KBM-7 (cell line): ENCODE data around the gene STAT4.
A peak's percentile ranks its signal among the peaks of the same experiment; 100 is the strongest.

ENCODE experiments used
- DNase-seq: peaks from one replicate; pipeline ENCODE4 v3.0.0-alpha.2; 2015
- in situ Hi-C: fragments of 300-500 bp; cut with MboI; formaldehyde crosslinking; loops from 2 replicates; pipeline ENCODE4 v1.14.3; 2020; ENCODE audit warnings: low sequenced_read_pairs, low pct_unique_long_range_greater_than_20kb, mixed read lengths

The STAT4 gene, protein sequence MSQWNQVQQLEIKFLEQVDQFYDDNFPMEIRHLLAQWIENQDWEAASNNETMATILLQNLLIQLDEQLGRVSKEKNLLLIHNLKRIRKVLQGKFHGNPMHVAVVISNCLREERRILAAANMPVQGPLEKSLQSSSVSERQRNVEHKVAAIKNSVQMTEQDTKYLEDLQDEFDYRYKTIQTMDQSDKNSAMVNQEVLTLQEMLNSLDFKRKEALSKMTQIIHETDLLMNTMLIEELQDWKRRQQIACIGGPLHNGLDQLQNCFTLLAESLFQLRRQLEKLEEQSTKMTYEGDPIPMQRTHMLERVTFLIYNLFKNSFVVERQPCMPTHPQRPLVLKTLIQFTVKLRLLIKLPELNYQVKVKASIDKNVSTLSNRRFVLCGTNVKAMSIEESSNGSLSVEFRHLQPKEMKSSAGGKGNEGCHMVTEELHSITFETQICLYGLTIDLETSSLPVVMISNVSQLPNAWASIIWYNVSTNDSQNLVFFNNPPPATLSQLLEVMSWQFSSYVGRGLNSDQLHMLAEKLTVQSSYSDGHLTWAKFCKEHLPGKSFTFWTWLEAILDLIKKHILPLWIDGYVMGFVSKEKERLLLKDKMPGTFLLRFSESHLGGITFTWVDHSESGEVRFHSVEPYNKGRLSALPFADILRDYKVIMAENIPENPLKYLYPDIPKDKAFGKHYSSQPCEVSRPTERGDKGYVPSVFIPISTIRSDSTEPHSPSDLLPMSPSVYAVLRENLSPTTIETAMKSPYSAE

DNA sequence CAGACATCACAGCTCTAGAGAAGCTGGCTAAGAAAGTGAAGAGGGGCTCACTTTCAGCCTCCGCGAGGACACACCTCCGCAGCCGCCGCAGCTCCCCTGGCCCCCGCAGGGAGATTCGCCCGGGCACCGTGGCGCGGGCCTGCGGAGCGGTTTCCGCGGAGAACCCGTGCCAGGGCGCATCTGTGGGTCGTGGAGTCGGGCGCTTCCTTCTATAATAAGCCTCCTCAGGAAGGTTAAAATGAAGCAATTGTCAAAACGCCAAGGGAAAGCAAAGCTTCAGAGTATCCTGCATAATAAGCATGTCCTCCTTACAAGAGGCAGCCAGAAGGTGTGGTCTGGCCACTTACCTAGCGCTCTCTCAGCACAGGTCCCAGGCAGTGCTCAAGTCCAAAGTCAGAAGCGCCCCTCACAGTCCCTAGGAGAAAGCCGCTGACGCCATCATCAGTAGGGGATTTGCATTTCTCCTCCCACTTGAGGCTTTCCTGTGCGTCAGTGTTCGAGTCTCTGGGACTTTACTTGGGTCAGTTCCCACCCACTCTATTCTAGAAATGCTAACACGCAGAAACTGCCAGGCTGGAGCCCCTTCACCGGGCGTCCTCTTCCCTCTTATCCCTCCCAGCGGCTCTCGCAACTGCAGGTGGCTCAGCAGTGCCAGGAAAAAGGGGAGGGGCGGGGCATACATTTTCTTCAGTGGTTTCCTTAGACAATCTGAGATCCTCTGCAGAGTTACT, at the start of gene STAT4:
STAT4 (minus strand) TSS at position 395 of the 731 bp plus-strand sequence. CDS start 2,791 bp downstream, outside the sequence.
- peak; percentile 86 for DNase-seq
- in situ Hi-C loops: loop anchor here (10.0 kb wide), 1 partner anchor 96 kb away; no protein-coding TSS in a partner anchor

DNA sequence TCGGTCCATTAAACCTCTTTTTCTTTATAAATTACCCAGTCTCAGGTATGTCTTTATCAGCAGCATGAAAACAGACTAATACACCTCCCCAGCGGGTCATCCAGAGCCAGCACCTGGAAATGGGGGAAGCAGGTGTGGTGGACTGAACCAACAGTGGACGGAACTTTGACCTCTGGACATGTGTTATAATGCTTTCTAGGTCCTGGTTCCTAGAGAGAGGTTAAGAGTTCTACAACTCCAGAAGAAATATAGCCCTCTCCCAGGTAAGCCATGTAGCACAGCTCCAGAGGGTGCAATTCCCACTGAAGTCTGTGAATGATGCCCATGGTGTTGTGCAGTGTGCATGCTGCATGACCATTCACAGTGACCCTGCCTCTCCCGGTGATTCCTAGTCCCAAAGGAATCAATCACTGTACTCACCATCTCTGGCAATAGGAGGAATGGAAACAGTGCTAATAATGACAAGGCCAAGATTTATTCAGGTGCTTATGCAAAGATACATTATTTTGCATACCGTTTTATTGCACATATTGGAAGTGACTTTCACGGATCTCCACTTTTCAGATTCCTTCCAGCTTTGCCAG, 49.2 kb upstream of the STAT4 start:
- in situ Hi-C loops: loop anchor here (25.0 kb wide), 1 partner anchor 312 kb away; no protein-coding TSS in a partner anchor
- no peak for DNase-seq

DNA sequence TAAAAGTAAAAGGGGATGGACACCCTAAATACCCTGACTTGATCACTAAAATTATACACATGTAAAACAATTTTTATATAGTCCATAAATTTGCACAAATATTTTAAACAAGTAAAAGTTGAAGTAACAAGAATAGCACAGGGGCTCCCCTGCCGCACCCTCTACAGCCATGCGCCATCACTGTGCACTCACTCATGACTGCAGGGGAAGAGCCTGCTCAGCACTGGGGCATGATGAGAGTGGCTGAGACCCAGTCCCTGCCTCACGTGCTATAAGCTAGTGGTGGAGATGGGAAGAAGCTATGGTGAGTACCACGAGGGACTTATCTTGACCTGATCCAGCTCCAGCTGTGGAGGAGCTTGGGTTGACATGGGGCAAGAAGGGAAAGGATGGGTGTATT, 47.5 kb upstream of the STAT4 start:
- in situ Hi-C loops: loop anchor here (25.0 kb wide), 1 partner anchor 314 kb away; no protein-coding TSS in a partner anchor
- DNase-seq: no peak

DNA sequence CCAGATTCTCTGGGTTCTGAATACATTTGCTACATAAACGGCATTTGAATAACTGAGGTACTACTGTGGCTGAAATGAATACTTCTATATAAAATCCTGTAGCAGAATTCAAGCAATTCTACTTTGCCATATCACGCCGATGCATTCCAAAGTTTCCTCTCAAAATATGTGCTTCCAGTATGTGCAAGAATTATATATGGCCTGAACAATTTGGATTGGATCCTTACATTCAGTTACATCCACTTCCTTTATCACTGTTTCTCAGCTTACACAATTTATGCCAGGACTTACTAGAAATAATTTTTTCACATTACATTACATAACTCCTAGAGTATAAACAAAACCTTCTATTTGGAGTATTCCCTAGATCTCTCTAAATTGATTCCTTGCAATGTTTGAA, 46.3 kb upstream of the STAT4 start:
- no peak for DNase-seq
- in situ Hi-C loops: loop anchor here (25.0 kb wide), 1 partner anchor 315 kb away; no protein-coding TSS in a partner anchor

DNA sequence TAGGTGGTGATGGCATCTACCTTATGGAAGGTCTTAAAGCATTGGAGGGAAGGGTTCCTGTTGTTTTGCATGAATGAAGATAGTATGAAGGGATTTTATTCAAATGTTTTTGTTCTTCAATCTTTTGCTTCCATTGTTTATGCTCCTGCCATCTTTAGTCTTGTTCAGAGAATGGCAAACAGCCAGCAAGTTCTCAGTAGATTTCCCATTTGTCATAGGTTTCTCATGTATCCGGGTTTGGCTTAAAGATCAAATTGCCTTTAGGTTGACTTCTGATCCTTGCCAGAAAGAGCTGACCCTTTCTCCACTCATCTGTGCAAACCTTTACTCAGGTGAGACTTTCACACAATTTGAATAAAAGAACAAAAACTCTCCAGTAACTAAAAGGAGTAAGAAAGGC, 44.2 kb upstream of the STAT4 start:
- DNase-seq: no peak
- in situ Hi-C loops: loop anchor here (25.0 kb wide), 1 partner anchor 317 kb away; no protein-coding TSS in a partner anchor

DNA sequence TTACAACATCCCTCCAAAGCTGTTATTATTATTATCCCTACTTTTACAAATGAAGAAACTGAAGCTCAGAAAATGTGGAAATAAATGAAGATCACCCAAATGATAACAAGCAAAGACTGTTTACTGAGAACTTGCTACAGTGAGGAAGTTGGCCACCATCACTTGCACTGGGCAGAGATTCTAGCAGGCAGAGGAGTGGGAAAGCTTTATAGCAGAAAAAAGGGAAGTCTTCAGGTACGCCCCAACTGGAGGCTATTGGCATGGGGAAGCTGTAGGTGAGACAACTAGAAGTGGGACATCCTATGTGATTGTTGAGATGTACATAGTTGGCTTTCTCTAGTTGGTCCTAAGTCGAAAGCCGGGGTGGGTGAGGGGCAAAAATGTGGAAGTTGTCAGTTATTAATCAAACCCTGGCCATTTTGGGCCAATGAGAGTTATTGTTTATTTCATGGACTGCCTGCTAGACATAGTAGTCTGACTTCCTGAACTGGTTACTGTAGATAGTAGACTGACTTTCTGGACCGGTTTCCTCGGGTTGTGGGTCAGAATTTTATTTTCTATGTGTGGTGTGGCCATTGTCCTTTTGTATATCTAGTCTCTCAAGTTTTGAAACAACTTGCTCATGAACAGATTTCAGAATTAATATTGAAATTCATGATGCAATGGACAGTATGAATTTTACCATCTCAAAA, 40.2 kb upstream of the STAT4 start:
- DNase-seq: peak; percentile 65
- in situ Hi-C loops: loop anchor here (25.0 kb wide), 1 partner anchor 321 kb away; no protein-coding TSS in a partner anchor

DNA sequence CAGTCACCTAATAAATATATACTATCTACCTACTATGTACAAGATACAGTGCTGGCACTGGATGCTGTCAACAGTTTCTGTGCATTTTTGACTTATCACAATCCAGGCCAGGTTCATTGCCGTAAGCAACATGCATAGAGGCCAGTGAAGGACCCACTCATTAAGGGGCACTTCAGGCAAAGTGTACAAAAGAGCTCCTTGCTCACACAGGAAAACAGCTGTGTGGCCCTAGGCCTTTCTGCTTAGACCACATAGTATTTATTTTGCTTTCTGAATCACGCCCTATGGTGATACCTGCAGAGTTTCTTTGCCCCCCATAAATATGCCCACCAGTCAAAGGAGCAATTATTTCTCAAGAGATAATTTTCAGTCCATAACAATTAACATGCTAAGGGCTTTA, 39.6 kb upstream of the STAT4 start:
- in situ Hi-C loops: loop anchor here (25.0 kb wide), 1 partner anchor 322 kb away; no protein-coding TSS in a partner anchor
- no peak for DNase-seq

DNA sequence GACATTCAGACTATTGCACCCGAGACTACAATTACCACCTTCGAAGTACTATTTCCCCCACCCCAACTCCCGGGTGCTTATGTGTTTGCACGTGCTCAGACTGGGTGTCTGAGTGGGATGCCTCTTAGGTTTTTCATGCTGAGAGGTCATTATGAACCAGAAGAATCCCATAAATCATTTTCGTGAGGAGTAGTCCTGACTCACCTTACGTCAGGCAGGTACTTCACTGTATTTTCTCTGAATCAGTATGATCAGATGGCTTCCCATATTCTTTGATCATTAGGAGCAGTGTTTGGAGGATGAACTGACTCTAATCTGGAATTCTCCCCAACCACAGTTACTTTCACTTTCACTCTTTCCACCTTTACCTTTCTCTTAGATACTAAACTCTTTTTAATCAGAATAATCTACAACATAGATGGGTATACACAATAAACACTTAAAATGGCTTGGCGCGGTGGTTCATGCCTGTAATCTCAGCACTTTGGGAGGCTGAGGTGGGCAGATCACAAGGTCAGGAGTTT, 38.4 kb upstream of the STAT4 start:
- DNase-seq: no peak
- in situ Hi-C loops: loop anchor here (25.0 kb wide), 1 partner anchor 323 kb away; no protein-coding TSS in a partner anchor

DNA sequence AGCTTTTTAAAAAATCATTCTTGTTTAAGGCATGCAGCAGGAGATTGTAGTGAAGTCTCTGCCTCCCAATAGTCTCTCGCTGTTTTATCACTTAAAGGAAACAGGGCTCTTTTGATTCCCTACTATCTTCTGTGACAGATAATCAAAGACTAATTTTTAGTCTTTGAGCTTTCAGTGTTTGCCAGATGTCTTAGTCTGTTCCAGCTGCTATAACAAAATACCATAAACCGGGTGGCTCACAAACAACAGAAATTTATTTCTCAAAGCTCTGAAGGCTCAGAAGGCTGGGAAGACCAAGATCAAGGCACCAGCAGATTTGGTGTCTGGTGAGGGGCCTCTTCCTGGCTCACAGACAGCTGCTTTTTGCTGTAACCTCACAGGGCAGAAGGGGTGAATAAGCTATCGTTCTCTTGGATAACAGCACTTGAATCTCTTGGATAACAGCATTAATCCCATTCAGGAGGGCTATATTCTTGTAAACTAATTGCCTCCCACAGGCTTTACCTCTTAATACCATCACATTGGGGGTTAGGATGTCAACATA, 37.8 kb upstream of the STAT4 start:
- DNase-seq: no peak
- in situ Hi-C loops: loop anchor here (25.0 kb wide), 1 partner anchor 324 kb away; no protein-coding TSS in a partner anchor

DNA sequence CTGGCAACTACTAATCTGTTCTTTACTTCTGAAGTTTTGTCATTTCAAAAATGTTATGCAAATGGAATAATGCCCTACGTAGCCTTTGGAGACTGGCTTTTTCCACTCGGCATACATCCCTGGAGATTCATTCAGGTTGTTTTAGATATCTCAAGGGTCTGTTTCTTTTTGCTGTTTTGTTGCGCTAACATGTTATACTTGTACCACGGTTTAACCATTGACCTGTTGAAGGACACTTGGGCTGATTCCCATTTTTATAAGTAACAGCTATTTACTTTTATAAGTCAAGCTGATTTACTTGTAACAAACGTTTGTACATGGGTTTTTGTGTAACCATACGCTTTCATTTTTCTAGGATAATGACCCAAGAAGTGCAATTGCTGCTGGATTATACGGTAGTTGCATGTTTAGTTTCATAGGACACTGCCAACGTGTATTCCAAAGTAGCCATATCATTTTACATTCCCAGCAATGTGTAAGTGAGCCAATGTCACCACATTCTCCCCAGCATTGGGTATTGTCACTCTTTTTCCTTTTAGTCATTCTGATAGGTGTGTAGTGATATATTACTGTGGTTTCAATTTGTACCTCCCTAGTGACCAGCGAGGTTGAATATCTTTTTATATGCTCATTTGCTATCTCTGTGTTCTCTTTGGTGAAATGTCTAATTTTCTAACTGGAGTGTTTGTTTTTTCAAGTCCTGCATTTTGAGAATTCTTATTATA, 36.5 kb upstream of the STAT4 start:
- DNase-seq: no peak
- in situ Hi-C loops: loop anchor here (25.0 kb wide), 1 partner anchor 325 kb away; no protein-coding TSS in a partner anchor

DNA sequence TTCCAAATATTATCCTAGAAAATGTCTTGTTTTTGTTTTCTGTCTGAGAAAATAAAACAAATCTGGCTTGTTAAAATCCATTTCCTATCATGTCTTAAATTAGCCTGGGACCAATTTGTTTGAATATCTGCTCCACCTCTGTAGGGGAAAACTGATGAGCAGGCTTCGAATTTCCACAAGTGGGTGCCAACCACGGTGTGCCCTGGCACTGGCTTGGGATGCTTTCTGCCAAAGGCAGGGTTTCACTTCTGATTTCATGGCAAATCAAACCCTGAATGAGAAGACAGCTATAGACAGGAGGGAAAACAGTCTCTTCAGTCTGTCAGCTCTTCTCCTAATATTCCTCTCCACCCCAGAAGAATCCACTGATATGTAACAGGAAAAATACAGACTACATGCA, 33.7 kb upstream of the STAT4 start:
- no peak for DNase-seq
- in situ Hi-C loops: loop anchor here (25.0 kb wide), 1 partner anchor 328 kb away; no protein-coding TSS in a partner anchor

DNA sequence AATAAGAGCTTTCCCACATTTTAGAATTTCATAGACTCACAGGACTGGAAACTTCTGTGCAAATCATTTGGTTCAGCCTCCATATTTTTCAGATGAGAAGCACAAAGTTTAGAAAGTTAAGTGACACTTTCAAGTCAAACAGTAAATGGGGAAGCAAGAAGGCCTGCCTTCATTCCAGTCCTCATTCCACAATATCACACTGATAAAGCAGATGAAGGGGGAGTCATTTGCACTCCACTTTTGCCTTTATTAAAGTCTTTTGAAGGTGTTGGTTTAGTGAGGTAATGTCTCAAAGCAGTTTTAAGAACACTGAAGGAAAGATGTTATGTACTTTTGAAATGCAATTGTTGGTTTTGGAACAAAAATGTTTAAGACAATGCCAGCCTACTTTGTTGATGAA, 32.7 kb upstream of the STAT4 start:
- DNase-seq: no peak
- in situ Hi-C loops: loop anchor here (25.0 kb wide), 1 partner anchor 329 kb away; no protein-coding TSS in a partner anchor

DNA sequence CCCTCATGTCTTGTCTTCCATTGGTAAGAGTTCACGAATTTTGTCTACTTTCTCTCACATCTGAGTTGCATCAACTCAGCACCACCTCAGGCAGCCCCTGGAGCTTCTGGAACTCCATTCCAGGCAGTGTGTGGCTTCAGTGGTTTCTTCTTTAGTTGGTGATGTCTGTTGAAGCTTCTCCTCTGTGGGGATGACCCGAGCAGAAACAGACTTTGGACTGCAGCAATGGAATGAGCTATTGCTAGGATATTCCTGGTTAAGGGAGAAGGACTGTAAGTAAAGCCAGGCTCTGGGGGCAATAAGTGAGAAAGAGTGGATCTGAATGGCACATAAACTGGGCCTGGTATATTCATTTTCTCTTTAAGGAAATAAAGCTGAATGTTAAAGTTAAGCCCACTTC, 32.3 kb upstream of the STAT4 start:
- in situ Hi-C loops: loop anchor here (25.0 kb wide), 1 partner anchor 329 kb away; no protein-coding TSS in a partner anchor
- no peak for DNase-seq

DNA sequence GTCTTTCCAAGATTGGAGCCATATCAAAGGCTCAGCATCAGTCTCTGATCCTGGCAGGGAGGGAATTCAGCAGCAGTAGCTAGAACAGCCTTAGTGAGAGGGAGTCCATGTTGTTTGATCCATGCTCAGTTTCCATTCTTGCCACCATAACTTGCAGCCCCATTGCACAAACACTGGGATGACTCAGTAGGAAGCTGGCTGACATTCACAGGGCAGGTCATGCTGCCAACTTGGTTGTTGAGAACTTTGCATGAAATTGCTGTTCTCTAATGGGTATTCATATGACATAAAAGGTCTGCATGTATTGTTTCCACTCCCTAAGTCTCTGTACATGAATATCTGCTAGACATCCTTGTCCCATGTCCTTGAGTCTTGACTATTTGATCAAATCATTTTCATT, 29.9 kb upstream of the STAT4 start:
- in situ Hi-C loops: loop anchor here (25.0 kb wide), 1 partner anchor 332 kb away; no protein-coding TSS in a partner anchor
- no peak for DNase-seq

DNA sequence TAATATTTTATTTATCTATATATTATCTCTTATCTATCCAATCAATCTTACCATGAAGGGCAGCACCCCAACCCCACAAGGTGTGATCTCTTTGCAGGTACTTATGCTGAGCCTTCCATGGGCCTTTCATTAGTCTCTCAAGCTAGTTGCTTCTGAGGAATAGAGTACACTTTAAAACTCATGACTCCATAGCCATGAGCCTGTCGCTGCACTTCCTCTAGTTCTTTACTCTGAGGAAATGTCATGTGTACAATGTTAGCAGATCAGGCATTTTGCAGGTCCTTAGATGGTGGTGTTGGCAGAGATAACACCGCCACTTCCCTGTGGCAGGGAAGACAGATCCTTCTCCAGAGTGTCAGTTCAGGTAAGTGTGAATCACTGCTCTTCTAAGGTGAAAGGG, 29.5 kb upstream of the STAT4 start:
- in situ Hi-C loops: loop anchor here (25.0 kb wide), 1 partner anchor 332 kb away; no protein-coding TSS in a partner anchor

DNA sequence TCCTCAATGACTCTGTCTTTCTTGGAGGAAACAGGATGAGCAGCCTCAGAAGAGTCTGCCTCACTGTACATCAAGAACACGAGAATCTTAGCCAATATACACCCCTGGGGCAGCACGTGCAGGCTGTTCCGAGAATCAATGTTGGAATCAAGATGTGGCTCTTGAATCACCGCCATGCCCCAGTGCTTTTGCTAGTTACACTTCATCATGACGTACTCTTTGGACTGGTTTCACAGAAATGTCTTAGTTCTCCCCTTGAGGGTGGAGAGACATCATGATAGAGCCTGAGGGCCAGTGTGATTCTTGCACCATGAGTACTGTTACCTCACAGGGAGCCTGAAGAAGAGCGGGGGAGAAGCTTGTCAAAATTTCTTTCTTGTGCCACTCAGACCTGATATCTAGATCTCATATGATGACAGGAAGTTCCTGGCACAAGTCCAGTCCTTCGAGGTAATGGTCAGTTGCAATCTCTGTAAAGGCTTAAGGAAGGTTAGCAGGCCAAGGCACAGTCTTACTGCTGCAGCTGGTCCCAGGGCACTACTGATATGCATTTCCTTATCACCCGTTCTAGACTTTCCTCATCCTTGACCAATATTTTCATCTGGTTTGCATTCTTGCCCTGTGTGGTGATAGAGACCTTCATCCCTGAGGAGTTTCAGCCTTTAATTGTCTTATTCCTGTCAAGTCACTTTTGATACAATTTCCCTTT, 28.2 kb upstream of the STAT4 start:
- DNase-seq: no peak
- in situ Hi-C loops: loop anchor here (25.0 kb wide), 1 partner anchor 333 kb away; no protein-coding TSS in a partner anchor

More for the DNA sequence above, 29.5 kb upstream of the STAT4 start:
- no peak for DNase-seq
